HG02973 (cell line): ENCODE results near the gene TRIM3.

Experiments used
- ATAC-seq: cut with Tn5 transposase; IDR thresholded peaks from one replicate; pipeline ENCODE4 v1.9.1; 2021; ENCODE audit warnings: moderate library complexity; ENCODE audit not compliant: unreplicated experiment

TRIM3 gene

GRCh38 chr11:6404342-6405051 lies 69.2 kb downstream of the TRIM3 start:
- ATAC-seq, result no peak

GRCh38 chr11:6403539-6403938 lies 70.2 kb downstream of the TRIM3 start:
- ATAC-seq, result no peak

- ATAC-seq, result peak; percentile 87
Measured at GRCh38 chr11:6402561-6402981, 71.2 kb downstream of the TRIM3 start.

GRCh38 chr11:6402061-6402470 lies 71.7 kb downstream of the TRIM3 start:
- ATAC-seq, result peak; percentile 37

- no peak for ATAC-seq
Measured at GRCh38 chr11:6401464-6401863, 72.3 kb downstream of the TRIM3 start.

GRCh38 chr11:6400431-6401345 lies 73.1 kb downstream of the TRIM3 start:
- no peak for ATAC-seq
